ENCODE data around the gene DHRS4.
A peak's percentile ranks its signal among the peaks of the same experiment; 100 is the strongest.
"Not testable (repeated sequence)": the region's sequence is repeated elsewhere in the genome, so short reads cannot be mapped to it uniquely, and the experiment has no call there.

The DHRS4 gene

GRCh38 chr14:23941669-23942068 lies 11.9 kb upstream of the DHRS4 start:
- DNase-seq, result no peak

- no peak for DNase-seq
Observed at GRCh38 chr14:23942587-23942986, 11.0 kb upstream of the DHRS4 start.

- not testable (repeated sequence) for DNase-seq
Observed at GRCh38 chr14:23949069-23949468, 4.5 kb upstream of the DHRS4 start.

- DNase-seq, result no peak
Observed at GRCh38 chr14:23950411-23951135, 3.0 kb upstream of the DHRS4 start.

- DNase-seq, result not testable (repeated sequence)
Observed at GRCh38 chr14:23951136-23951466, 2.5 kb upstream of the DHRS4 start.

- DNase-seq, result no peak
Observed at GRCh38 chr14:23951590-23952201, 1.9 kb upstream of the DHRS4 start.

GRCh38 chr14:23953116-23953463 lies 480 bp upstream of the DHRS4 start:
- DNase-seq, result not testable (repeated sequence)

- not testable (repeated sequence) for DNase-seq
Observed at GRCh38 chr14:23954279-23954614, 677 bp downstream of the DHRS4 start.

GRCh38 chr14:23954965-23955364 lies 1.4 kb downstream of the DHRS4 start:
- DNase-seq, result peak; percentile 69

- DNase-seq, result not testable (repeated sequence)
Observed at GRCh38 chr14:23955811-23956210, 2.2 kb downstream of the DHRS4 start.

GRCh38 chr14:23957913-23958569 lies 4.5 kb downstream of the DHRS4 start:
- not testable (repeated sequence) for DNase-seq

GRCh38 chr14:23960899-23961298 lies 7.3 kb downstream of the DHRS4 start:
- not testable (repeated sequence) for DNase-seq

GRCh38 chr14:23961704-23962103 lies 8.1 kb downstream of the DHRS4 start:
- DNase-seq, result not testable (repeated sequence)

GRCh38 chr14:23969130-23969480 lies 15.5 kb downstream of the DHRS4 start:
- DNase-seq, result not testable (repeated sequence)

- DNase-seq, result not testable (repeated sequence)
Observed at GRCh38 chr14:23969481-23970282, 16.1 kb downstream of the DHRS4 start.

GRCh38 chr14:23970283-23970659 lies 16.7 kb downstream of the DHRS4 start:
- DNase-seq, result not testable (repeated sequence)

GRCh38 chr14:23973178-23973577 lies 19.6 kb downstream of the DHRS4 start:
- DNase-seq, result not testable (repeated sequence)

- DNase-seq, result not testable (repeated sequence)
Observed at GRCh38 chr14:23974041-23974440, 20.5 kb downstream of the DHRS4 start.

GRCh38 chr14:23977208-23977607 lies 23.6 kb downstream of the DHRS4 start:
- not testable (repeated sequence) for DNase-seq

- not testable (repeated sequence) for DNase-seq
Observed at GRCh38 chr14:23981951-23982813, 28.6 kb downstream of the DHRS4 start.

- no peak for DNase-seq
Observed at GRCh38 chr14:23984891-23985602, 31.5 kb downstream of the DHRS4 start.

- not testable (repeated sequence) for DNase-seq
Observed at GRCh38 chr14:23988223-23988606, 34.6 kb downstream of the DHRS4 start.
